GM10248 (cell line): Measurements from ENCODE around the gene CDPF1.

ENCODE experiments used
- CTCF ChIA-PET: fragments of 300-600 bp; sonication (Branson Sonifier 250); formaldehyde crosslinking; extraction: SDS; loops from one replicate; lab custom pipeline; 2021; ENCODE audit warnings: antibody characterized with exemption; lab: Yijun Ruan, JAX
- POLR2A ChIA-PET: fragments of 350-650 bp; sonication (Branson Sonifier 250); formaldehyde crosslinking; extraction: SDS; loops from one replicate; lab custom pipeline; 2020; ENCODE audit warnings: antibody characterized with exemption; lab: Yijun Ruan, JAX
- DNase-seq: peaks from one replicate; pipeline ENCODE4 v3.0.0; 2012; ENCODE audit errors: extremely low spot score
- TF ChIP-seq, protein P1 (sequence below): IDR thresholded peaks from 2 replicates; pipeline ENCODE4 v1.5.1; 2012; ENCODE audit warnings: mild to moderate bottlenecking, low read depth; ENCODE audit errors: extremely low read depth, missing control alignments, control extremely low read depth

Gene CDPF1

DNA sequence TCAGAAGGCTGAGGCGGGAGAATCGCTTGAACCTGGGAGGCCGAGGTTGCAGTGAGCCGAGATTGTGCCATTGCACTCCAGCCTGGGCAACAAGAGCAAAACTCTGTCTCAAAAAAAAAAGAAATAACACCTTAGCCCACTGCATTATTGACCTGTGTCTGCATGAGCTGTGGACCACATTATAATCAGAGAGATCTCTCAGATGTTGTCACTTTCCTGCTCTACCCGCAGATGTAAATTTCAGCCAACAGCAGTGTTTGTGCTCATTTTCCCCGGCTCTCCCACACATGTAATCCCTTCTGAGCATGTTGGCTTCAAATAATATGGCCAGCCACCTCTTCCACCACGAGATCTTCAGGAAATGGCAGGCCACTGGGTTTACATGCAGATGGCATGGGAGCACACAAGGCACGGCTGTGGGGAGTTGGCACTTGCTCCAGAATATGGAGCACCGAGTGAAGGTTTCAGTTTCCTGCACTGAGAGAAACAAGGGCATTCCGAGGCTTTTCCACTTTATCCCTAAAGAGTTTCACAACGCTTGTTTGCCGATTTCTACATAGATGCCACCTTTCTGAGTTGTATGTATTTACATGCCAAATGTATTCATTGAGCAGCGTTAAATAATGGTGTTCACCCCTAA, 19.7 kb downstream of the CDPF1 start:
- no peak for DNase-seq
- ChIA-PET POLR2A (no interaction called here), CTCF (no interaction called here)
- TF ChIP-seq, protein P1, sequence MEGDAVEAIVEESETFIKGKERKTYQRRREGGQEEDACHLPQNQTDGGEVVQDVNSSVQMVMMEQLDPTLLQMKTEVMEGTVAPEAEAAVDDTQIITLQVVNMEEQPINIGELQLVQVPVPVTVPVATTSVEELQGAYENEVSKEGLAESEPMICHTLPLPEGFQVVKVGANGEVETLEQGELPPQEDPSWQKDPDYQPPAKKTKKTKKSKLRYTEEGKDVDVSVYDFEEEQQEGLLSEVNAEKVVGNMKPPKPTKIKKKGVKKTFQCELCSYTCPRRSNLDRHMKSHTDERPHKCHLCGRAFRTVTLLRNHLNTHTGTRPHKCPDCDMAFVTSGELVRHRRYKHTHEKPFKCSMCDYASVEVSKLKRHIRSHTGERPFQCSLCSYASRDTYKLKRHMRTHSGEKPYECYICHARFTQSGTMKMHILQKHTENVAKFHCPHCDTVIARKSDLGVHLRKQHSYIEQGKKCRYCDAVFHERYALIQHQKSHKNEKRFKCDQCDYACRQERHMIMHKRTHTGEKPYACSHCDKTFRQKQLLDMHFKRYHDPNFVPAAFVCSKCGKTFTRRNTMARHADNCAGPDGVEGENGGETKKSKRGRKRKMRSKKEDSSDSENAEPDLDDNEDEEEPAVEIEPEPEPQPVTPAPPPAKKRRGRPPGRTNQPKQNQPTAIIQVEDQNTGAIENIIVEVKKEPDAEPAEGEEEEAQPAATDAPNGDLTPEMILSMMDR: no peak

DNA sequence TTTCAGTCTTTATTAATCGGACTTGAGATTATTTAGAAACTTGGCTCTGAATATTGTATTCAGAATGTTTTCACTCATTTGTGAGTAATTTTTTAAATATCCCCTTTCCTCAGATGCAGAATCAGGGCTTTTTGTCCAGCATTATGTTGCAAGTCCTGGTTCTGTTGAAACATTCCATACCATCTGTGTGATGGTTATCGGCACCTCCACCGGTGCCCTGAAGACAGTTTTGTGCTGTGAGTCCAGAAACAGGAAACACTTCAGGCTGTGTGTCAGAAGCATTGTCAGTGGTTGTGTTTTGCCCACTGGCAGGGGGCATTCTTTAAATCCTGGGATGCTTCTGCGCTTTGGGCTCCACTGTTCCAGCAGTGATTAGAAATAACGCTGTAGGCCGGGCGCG, 20.4 kb downstream of the CDPF1 start:
- TF ChIP-seq, protein P1: no peak
- DNase-seq: no peak
- CTCF ChIA-PET: no interaction called here
- POLR2A ChIA-PET: no interaction called here

DNA sequence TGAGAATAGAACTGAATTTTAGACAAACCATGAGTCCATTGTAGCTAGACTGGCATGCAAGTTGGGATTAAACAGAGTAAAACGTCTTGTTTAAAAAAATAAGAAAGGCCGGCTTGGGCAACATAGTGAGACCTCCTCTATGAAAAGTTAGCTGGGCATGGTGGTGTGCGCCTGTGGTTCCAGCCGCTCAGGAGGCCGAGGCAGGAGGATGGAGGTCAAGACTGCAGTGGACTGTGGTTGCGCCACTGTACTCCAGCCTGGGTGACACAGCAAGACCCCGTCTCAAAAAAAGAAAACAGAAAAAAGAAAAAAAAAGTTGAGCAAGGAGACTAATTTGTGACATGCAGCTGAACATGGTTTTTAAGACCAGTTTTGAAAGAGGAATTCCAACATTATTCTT, 23.5 kb downstream of the CDPF1 start:
- ChIA-PET POLR2A (no interaction called here), CTCF (interaction anchor here (0.9 to 1.8 kb wide), 5 partner anchors 15 to 220 kb away, joined by 3 to 5 read pairs (median 4); partner anchors contain the start of gene TTC38)
- no peak for DNase-seq
- TF ChIP-seq, protein P1: no peak

DNA sequence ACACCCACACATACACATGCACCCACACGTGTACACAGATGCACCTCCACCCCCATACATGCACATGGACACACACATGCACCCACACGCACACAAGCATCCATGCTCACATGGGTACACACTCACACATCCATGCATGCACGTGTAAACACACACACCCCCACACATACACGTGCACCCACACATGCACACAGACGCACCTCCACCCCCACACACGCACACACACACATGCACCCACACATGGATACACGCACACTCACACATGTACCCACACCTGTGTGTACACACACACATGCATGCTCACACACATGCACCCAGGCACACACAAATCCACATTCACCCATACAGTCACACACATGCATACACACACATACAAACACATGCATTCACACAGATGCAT, 24.5 kb downstream of the CDPF1 start:
- TF ChIP-seq, protein P1: no peak
- no peak for DNase-seq
- CTCF ChIA-PET: no interaction called here
- POLR2A ChIA-PET: no interaction called here

DNA sequence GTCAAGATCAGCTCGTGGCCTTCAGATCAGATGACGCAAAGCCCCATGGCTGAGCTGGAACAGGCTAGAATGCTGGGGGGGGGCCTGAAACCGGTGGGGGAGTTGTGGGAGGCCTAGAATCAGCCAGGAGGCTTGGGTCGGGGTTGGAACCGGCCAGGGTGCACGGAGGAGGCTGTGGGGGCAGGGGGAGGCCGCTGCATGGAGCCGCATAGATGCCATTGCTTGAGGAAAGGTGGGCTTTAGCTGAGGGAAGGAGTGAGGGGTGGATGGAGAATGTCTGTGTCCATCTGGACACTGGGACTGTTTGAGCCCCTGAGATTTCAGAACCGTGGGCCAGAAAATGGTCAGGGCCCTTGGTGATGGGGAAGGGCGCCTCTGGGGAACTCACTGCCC, 25.2 kb downstream of the CDPF1 start:
- TF ChIP-seq, protein P1: no peak
- DNase-seq: no peak
- POLR2A ChIA-PET: no interaction called here
- CTCF ChIA-PET: no interaction called here

DNA sequence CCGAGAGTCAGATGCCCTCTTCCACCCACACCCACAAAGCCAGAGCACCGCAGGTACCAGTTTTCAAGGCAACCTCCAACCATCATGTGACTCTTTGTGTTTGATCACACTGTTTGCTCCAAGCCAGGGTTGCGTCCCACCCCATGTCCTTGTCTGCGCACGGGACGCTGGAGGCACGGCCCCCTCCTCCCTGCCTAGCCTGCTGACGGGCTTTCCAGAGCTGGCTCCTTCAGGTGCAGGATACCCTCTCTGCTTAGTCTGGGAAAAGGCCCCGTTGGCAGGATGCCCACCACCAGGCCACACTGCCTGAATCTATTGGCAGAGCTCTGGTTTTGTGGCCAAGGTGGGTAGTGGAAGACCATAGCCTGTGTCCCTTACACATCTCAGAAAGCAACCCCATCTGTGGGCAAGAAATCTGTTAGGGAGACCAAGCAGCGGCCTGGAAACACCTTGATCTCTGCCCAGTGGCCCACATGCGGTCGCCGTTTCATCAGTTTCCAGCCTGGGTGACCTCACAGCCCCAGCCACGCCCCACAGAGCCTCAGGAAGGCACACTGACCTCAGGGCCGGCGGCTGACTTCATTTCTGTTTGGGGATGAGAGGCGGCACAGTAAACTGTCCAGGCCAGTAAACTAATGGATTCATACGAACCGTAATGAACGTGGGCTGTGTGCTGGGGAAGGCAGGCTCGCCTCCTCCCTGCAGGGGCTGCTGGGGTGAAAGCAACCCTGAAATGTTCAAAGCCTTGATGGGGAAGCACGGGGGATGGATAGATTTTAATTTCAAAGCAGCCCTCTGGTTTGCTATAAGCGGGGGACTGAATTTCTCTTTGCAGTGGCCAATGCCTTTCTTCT, 25.8 kb downstream of the CDPF1 start:
- CTCF ChIA-PET: no interaction called here
- TF ChIP-seq, protein P1: no peak
- POLR2A ChIA-PET: no interaction called here
- DNase-seq: no peak
